Caco-2 (cell line): ENCODE data around the gene ZNF783. TPM values are rescaled to one million over a fixed set of nuclear protein-coding genes. Genes with fewer than 3 reads are reported as not detected.

Source experiments
- BruUV-seq: library from RNA; stranded (reverse); fragments of 400-500 nt; replicated peaks from 2 replicates; lab custom pipeline; 2021; lab: Mats Ljungman, UMichigan
- CTCF ChIA-PET: fragments of 300-600 bp; sonication (Branson Sonifier 250); formaldehyde crosslinking; loops from one replicate; lab custom pipeline; 2022; ENCODE audit warnings: antibody characterized with exemption; lab: Charles Lee
- POLR2A ChIA-PET: fragments of 300-600 bp; sonication (Branson Sonifier 250); formaldehyde crosslinking; loops from one replicate; lab custom pipeline; 2022; ENCODE audit warnings: antibody characterized with exemption; lab: Charles Lee
- DNase-seq, 2 experiments: peaks; one replicate each; pipeline versions ENCODE4 v3.0.0 to v3.0.0-alpha.2; 2020 to 2022
- H3K27me3 ChIP-seq: replicated peaks from 2 replicates; pipeline ENCODE4 v1.6.0; 2011; ENCODE audit warnings: low read length; ENCODE audit not compliant: control insufficient read depth, insufficient read depth
- H3K36me3 ChIP-seq: 2 replicates; pipeline ENCODE4 v1.5.1; 2011; ENCODE audit warnings: low read length; ENCODE audit not compliant: control insufficient read depth, insufficient read depth
- H3K4me1 ChIP-seq: fragments of 250-450 bp; sonication (Bioruptor Pico); 2 replicates; pipeline ENCODE4 v1.5.1; 2020; ENCODE audit warnings: mild to moderate bottlenecking
- H3K4me3 ChIP-seq: 2 replicates; pipeline ENCODE4 v1.5.1; 2011; ENCODE audit warnings: low read depth, mild to moderate bottlenecking, control low read depth, low read length
- H3K9me3 ChIP-seq: fragments of 250-450 bp; sonication (Bioruptor Pico); 2 replicates; pipeline ENCODE4 v1.5.1; 2020; ENCODE audit warnings: mild to moderate bottlenecking, moderate library complexity
- H3K27ac Mint-ChIP-seq: one replicate; pipeline ENCODE4 v1.8.0; 2022; ENCODE audit warnings: mixed read lengths; ENCODE audit not compliant: unreplicated experiment
- H3K27me3 Mint-ChIP-seq: one replicate; pipeline ENCODE4 v1.8.0; 2022; ENCODE audit warnings: mixed read lengths; ENCODE audit not compliant: insufficient read depth, unreplicated experiment
- H3K36me3 Mint-ChIP-seq: one replicate; pipeline ENCODE4 v1.8.0; 2022; ENCODE audit warnings: mild to moderate bottlenecking, mixed read lengths; ENCODE audit not compliant: insufficient read depth, unreplicated experiment
- H3K4me1 Mint-ChIP-seq: one replicate; pipeline ENCODE4 v1.8.0; 2022; ENCODE audit warnings: low read depth, mixed read lengths; ENCODE audit not compliant: unreplicated experiment
- H3K4me3 Mint-ChIP-seq: one replicate; pipeline ENCODE4 v1.8.0; 2022; ENCODE audit warnings: mild to moderate bottlenecking, moderate library complexity, mixed read lengths; ENCODE audit not compliant: unreplicated experiment
- H3K9me3 Mint-ChIP-seq: one replicate; pipeline ENCODE4 v1.8.0; 2022; ENCODE audit warnings: mixed read lengths; ENCODE audit not compliant: unreplicated experiment
- CTCF ChIP-seq, 2 experiments: fragments of 200-600 bp in 1 of 2; IDR thresholded peaks; 1 replicate in 1 of 2; 2 replicates in 1 of 2; pipeline versions ENCODE4 v1.5.1 to v1.8.0; 2011 to 2022; ENCODE audit warnings: antibody characterized with exemption in 1 of 2, control low read depth in 1 of 2, inconsistent platforms in 1 of 2, low read depth in 1 of 2, low read length in 1 of 2, mild to moderate bottlenecking in 1 of 2, moderate library complexity in 1 of 2; ENCODE audit not compliant: insufficient read depth in 1 of 2, severe bottlenecking in 1 of 2, unreplicated experiment in 1 of 2
- intact Hi-C: fragments of 100-400 bp; cut with micrococcal nuclease; formaldehyde crosslinking; loops from one replicate; pipeline ENCODE4 v1.10.0; 2022; ENCODE audit not compliant: unreplicated experiment
- total RNA-seq: library from RNA; stranded (reverse); gene quantifications from 2 replicates; pipeline ENCODE4 v1.2.3, GENCODE V29; 2022

Gene ZNF783
- total RNA-seq, 1 experiment from 2014 or later = 27.3 TPM

GRCh38 chr7:149291781-149292461 lies 29.9 kb downstream of the ZNF783 start:
- Mint-ChIP-seq H3K9me3 (no peaks in the 10 kb centered on the region), H3K36me3 (no peaks in the 10 kb centered on the region), H3K27ac (no peak overlapping the region), H3K27me3 (no peaks in the 10 kb centered on the region), H3K4me3 (no peak overlapping the region), H3K4me1 (no peaks in the 10 kb centered on the region)
- TF ChIP-seq CTCF (IDR thresholded peaks at IDR 0.05; ENCODE audit: insufficient read depth in 1 of 2, low read depth in 1 of 2, low read length in 1 of 2, severe bottlenecking in 1 of 2, unreplicated experiment in 1 of 2) = no peak
- intact Hi-C loops = no loop called here
- POLR2A ChIA-PET = no interaction called here
- CTCF ChIA-PET = no interaction called here
- no peak overlapping the region for H3K4me3 ChIP-seq
- no peaks in the 10 kb centered on the region for H3K4me1 ChIP-seq
- no peaks in the 10 kb centered on the region for H3K27me3 ChIP-seq
- no peak for DNase-seq
- no peaks in the 10 kb centered on the region for H3K9me3 ChIP-seq
- no peaks in the 10 kb centered on the region for H3K36me3 ChIP-seq
- no TSS peak for BruUV-seq

GRCh38 chr7:149292462-149292823 lies 30.4 kb downstream of the ZNF783 start:
- TF ChIP-seq CTCF (IDR thresholded peaks at IDR 0.05; ENCODE audit: insufficient read depth in 1 of 2, low read depth in 1 of 2, low read length in 1 of 2, severe bottlenecking in 1 of 2, unreplicated experiment in 1 of 2) = no peak
- Mint-ChIP-seq H3K9me3 (no peaks in the 10 kb centered on the region), H3K27me3 (no peaks in the 10 kb centered on the region), H3K36me3 (no peaks in the 10 kb centered on the region), H3K27ac (no peak overlapping the region), H3K4me1 (no peaks in the 10 kb centered on the region), H3K4me3 (no peak overlapping the region)
- H3K4me1 ChIP-seq = no peaks in the 10 kb centered on the region
- intact Hi-C loops = no loop called here
- H3K27me3 ChIP-seq = no peaks in the 10 kb centered on the region
- no TSS peak for BruUV-seq
- ChIA-PET POLR2A (no interaction called here), CTCF (no interaction called here)
- H3K36me3 ChIP-seq = no peaks in the 10 kb centered on the region
- no peak for DNase-seq
- no peak overlapping the region for H3K4me3 ChIP-seq
- no peaks in the 10 kb centered on the region for H3K9me3 ChIP-seq

DNA sequence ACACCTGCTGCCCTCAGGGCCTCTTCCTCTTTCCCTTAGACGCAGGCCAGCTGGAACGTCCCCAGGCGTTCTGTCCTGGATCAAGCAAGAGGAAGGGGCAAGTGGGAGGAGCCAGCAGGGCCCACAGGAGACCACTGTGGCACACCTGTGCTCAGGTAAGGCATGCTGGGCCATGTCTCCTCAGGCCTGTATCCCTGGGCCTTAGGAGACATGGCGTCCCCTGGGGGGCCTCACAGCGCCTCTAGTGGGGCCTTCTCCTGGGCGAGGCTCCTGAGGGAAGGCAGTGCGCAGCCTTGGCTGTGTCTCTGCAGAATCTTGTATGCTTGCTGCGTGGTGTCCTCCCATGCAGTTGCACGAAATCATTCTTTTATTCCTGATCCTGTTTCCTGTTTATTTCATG lies 31.3 kb downstream of the ZNF783 start:
- H3K4me3 Mint-ChIP-seq = no peak overlapping the region
- Histone ChIP-seq H3K9me3 (no peaks in the 10 kb centered on the region), H3K27me3 (no peaks in the 10 kb centered on the region), H3K4me3 (no peak overlapping the region), H3K36me3 (no peaks in the 10 kb centered on the region), H3K4me1 (no peaks in the 10 kb centered on the region)
- no peak for TF ChIP-seq CTCF (IDR thresholded peaks at IDR 0.05; ENCODE audit: insufficient read depth in 1 of 2, low read depth in 1 of 2, low read length in 1 of 2, severe bottlenecking in 1 of 2, unreplicated experiment in 1 of 2)
- no peaks in the 10 kb centered on the region for H3K4me1 Mint-ChIP-seq
- no peaks in the 10 kb centered on the region for H3K9me3 Mint-ChIP-seq
- H3K27me3 Mint-ChIP-seq = no peaks in the 10 kb centered on the region
- H3K36me3 Mint-ChIP-seq = no peaks in the 10 kb centered on the region
- ChIA-PET CTCF (no interaction called here), POLR2A (no interaction called here)
- no TSS peak for BruUV-seq
- no peak overlapping the region for H3K27ac Mint-ChIP-seq
- DNase-seq = no peak
- intact Hi-C loops = no loop called here
